WTC11 (cell line): ENCODE data around the gene USP37. TPM values are rescaled to one million over a fixed set of nuclear protein-coding genes. Genes with fewer than 3 reads are reported as not detected.

Experiments
- ATAC-seq: fragments of 200-7000 bp; cut with Tn5 transposase; 2 replicates; pipeline ENCODE4 v1.10.0; 2021; ENCODE audit warnings: mild to moderate bottlenecking, moderate library complexity
- CTCF ChIA-PET: fragments of 300-600 bp; sonication (Branson Sonifier 250); formaldehyde crosslinking; loops from one replicate; lab custom pipeline; 2021; ENCODE audit warnings: antibody characterized with exemption; lab: Charles Lee
- POLR2A ChIA-PET: fragments of 350-600 bp; sonication (Branson Sonifier 250); formaldehyde crosslinking; loops from one replicate; lab custom pipeline; 2021; ENCODE audit warnings: antibody characterized with exemption; lab: Charles Lee
- DNase-seq: peaks from one replicate; pipeline ENCODE4 v3.0.0; 2021; ENCODE audit warnings: low spot score
- H3K27ac Mint-ChIP-seq: 2 replicates; pipeline ENCODE4 v1.8.0; 2021; ENCODE audit warnings: mixed read lengths
- H3K27me3 Mint-ChIP-seq: 2 replicates; pipeline ENCODE4 v1.8.0; 2021; ENCODE audit warnings: low read depth, mild to moderate bottlenecking, moderate library complexity, mixed read lengths
- H3K36me3 Mint-ChIP-seq: 2 replicates; pipeline ENCODE4 v1.8.0; 2021; ENCODE audit warnings: mixed read lengths
- H3K4me1 Mint-ChIP-seq: 2 replicates; pipeline ENCODE4 v1.8.0; 2022; ENCODE audit warnings: mixed read lengths
- H3K4me3 Mint-ChIP-seq: 2 replicates; pipeline ENCODE4 v1.8.0; 2021; ENCODE audit warnings: mild to moderate bottlenecking, moderate library complexity, mixed read lengths
- H3K9me3 Mint-ChIP-seq: 2 replicates; pipeline ENCODE4 v1.8.0; 2021; ENCODE audit warnings: mixed read lengths
- FOXK1 ChIP-seq: sonication (generic); formaldehyde crosslinking; IDR thresholded peaks from 2 replicates; pipeline ENCODE4 v1.8.0; 2022; ENCODE audit warnings: mild to moderate bottlenecking, moderate library complexity, missing genetic modification reagents
- FOXP1 ChIP-seq: sonication (generic); formaldehyde crosslinking; IDR thresholded peaks from 2 replicates; pipeline ENCODE4 v1.8.0; 2022; ENCODE audit warnings: missing genetic modification reagents, mild to moderate bottlenecking, moderate library complexity, borderline replicate concordance
- IRF2 ChIP-seq: sonication (generic); formaldehyde crosslinking; IDR thresholded peaks from 2 replicates; pipeline ENCODE4 v1.8.0; 2022; ENCODE audit warnings: low read depth, missing genetic modification reagents, borderline replicate concordance
- MXD4 ChIP-seq: fragments of 250-450 bp; sonication (Bioruptor Pico); IDR thresholded peaks from 2 replicates; pipeline ENCODE4 v1.8.0; 2021; ENCODE audit warnings: mild to moderate bottlenecking, moderate library complexity, borderline replicate concordance
- NR2C2 ChIP-seq: sonication (generic); formaldehyde crosslinking; IDR thresholded peaks from 2 replicates; pipeline ENCODE4 v1.8.0; 2022; ENCODE audit warnings: mild to moderate bottlenecking, missing genetic modification reagents
- RELA ChIP-seq: sonication (generic); formaldehyde crosslinking; IDR thresholded peaks from 2 replicates; pipeline ENCODE4 v1.8.1; 2022; ENCODE audit warnings: missing genetic modification reagents, mild to moderate bottlenecking, borderline replicate concordance
- ZNF396 ChIP-seq: fragments of 250-450 bp; sonication (Bioruptor Pico); IDR thresholded peaks from 2 replicates; pipeline ENCODE4 v1.8.0; 2021; ENCODE audit warnings: mild to moderate bottlenecking, moderate library complexity, borderline replicate concordance
- ZNF416 ChIP-seq: fragments of 250-450 bp; sonication (Bioruptor Pico); IDR thresholded peaks from 2 replicates; pipeline ENCODE4 v1.9.0; 2021; ENCODE audit warnings: mild to moderate bottlenecking, inconsistent platforms
- total RNA-seq: library from RNA; stranded (reverse); gene quantifications from 3 replicates; pipeline ENCODE4 v1.2.3, GENCODE V29; 2021
- TF ChIP-seq, protein P1 (sequence below): sonication (generic); formaldehyde crosslinking; IDR thresholded peaks from 2 replicates; pipeline ENCODE4 v1.8.1; 2023; ENCODE audit warnings: mild to moderate bottlenecking, missing genetic modification reagents, borderline replicate concordance
- TF ChIP-seq, protein P2 (sequence below): sonication (generic); formaldehyde crosslinking; IDR thresholded peaks from 2 replicates; pipeline ENCODE4 v1.8.1; 2023; ENCODE audit warnings: mild to moderate bottlenecking, missing genetic modification reagents
- TF ChIP-seq, protein P3 (sequence below): fragments of 250-450 bp; sonication (Bioruptor Pico); IDR thresholded peaks from 2 replicates; pipeline ENCODE4 v1.9.0; 2021; ENCODE audit warnings: mild to moderate bottlenecking
- TF ChIP-seq, protein P4 (sequence below): fragments of 250-450 bp; sonication (Bioruptor Pico); IDR thresholded peaks from 2 replicates; pipeline ENCODE4 v1.9.0; 2021; ENCODE audit warnings: moderate library complexity, mild to moderate bottlenecking, inconsistent platforms, borderline replicate concordance
- TF ChIP-seq, protein P5 (sequence below): fragments of 250-450 bp; sonication (Bioruptor Pico); IDR thresholded peaks from 2 replicates; pipeline ENCODE4 v1.9.0; 2021; ENCODE audit warnings: mild to moderate bottlenecking
- TF ChIP-seq, protein P6 (sequence below): sonication (generic); formaldehyde crosslinking; IDR thresholded peaks from 2 replicates; pipeline ENCODE4 v1.8.0; 2023; ENCODE audit warnings: missing genetic modification reagents
- TF ChIP-seq, protein P7 (sequence below): sonication (generic); formaldehyde crosslinking; IDR thresholded peaks from 2 replicates; pipeline ENCODE4 v1.8.0; 2022; ENCODE audit warnings: mild to moderate bottlenecking, missing genetic modification reagents
- TF ChIP-seq, protein P8 (sequence below): sonication (generic); formaldehyde crosslinking; IDR thresholded peaks from 2 replicates; pipeline ENCODE4 v1.8.0; 2022; ENCODE audit warnings: mild to moderate bottlenecking, missing genetic modification reagents

Gene USP37
- total RNA-seq, 1 experiment from 2014 or later: 21.6 TPM

DNA sequence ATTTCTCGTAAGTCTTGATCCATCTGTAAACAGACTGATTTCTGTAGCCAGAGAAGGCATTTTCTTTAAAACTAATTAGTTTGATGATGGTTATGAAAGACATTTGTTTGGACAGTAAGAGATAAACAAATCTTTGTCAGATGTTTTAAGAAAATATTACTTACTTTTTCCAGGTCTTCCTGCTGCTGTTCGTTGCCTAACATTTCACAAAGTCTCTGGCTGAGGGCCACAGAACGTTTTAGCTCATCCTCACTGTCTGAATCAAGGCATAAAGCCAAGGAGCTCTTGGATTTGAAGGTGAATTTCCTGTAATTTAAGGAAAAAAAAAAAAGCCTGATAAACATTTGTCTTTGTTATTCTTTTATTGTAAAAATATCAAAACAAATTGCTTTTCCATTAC is 91.5 kb downstream of the USP37 start:
- ChIA-PET POLR2A (interaction anchor here (0.6 to 0.7 kb wide), 2 partner anchors 58 to 150 kb away, joined by 3 read pairs; partner anchors contain the start of gene VIL1), CTCF (no interaction called here)
- Mint-ChIP-seq H3K27ac (peak overlapping the region; percentile 49; the same call in 1 of the 2 replicates), H3K9me3 (no peaks in the 10 kb centered on the region), H3K4me1 (no peaks in the 10 kb centered on the region), H3K4me3 (no peak overlapping the region), H3K27me3 (no peaks in the 10 kb centered on the region), H3K36me3 (peaks cover 38% of the 10 kb centered on the region)
- DNase-seq (no peak), ATAC-seq (no peak)
- TF ChIP-seq ZNF396 (CRISPR knock-in tag) (no peak), NR2C2 (CRISPR knock-in tag) (no peak), RELA (no peak), FOXK1 (CRISPR knock-in tag) (no peak), MXD4 (CRISPR knock-in tag) (no peak), ZNF416 (CRISPR knock-in tag) (no peak), IRF2 (CRISPR knock-in tag) (no peak), FOXP1 (CRISPR knock-in tag) (no peak)
- TF ChIP-seq, protein P1, sequence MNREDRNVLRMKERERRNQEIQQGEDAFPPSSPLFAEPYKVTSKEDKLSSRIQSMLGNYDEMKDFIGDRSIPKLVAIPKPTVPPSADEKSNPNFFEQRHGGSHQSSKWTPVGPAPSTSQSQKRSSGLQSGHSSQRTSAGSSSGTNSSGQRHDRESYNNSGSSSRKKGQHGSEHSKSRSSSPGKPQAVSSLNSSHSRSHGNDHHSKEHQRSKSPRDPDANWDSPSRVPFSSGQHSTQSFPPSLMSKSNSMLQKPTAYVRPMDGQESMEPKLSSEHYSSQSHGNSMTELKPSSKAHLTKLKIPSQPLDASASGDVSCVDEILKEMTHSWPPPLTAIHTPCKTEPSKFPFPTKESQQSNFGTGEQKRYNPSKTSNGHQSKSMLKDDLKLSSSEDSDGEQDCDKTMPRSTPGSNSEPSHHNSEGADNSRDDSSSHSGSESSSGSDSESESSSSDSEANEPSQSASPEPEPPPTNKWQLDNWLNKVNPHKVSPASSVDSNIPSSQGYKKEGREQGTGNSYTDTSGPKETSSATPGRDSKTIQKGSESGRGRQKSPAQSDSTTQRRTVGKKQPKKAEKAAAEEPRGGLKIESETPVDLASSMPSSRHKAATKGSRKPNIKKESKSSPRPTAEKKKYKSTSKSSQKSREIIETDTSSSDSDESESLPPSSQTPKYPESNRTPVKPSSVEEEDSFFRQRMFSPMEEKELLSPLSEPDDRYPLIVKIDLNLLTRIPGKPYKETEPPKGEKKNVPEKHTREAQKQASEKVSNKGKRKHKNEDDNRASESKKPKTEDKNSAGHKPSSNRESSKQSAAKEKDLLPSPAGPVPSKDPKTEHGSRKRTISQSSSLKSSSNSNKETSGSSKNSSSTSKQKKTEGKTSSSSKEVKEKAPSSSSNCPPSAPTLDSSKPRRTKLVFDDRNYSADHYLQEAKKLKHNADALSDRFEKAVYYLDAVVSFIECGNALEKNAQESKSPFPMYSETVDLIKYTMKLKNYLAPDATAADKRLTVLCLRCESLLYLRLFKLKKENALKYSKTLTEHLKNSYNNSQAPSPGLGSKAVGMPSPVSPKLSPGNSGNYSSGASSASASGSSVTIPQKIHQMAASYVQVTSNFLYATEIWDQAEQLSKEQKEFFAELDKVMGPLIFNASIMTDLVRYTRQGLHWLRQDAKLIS: no peak
- TF ChIP-seq, protein P2, sequence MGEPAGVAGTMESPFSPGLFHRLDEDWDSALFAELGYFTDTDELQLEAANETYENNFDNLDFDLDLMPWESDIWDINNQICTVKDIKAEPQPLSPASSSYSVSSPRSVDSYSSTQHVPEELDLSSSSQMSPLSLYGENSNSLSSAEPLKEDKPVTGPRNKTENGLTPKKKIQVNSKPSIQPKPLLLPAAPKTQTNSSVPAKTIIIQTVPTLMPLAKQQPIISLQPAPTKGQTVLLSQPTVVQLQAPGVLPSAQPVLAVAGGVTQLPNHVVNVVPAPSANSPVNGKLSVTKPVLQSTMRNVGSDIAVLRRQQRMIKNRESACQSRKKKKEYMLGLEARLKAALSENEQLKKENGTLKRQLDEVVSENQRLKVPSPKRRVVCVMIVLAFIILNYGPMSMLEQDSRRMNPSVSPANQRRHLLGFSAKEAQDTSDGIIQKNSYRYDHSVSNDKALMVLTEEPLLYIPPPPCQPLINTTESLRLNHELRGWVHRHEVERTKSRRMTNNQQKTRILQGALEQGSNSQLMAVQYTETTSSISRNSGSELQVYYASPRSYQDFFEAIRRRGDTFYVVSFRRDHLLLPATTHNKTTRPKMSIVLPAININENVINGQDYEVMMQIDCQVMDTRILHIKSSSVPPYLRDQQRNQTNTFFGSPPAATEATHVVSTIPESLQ: no peak
- TF ChIP-seq, protein P3, sequence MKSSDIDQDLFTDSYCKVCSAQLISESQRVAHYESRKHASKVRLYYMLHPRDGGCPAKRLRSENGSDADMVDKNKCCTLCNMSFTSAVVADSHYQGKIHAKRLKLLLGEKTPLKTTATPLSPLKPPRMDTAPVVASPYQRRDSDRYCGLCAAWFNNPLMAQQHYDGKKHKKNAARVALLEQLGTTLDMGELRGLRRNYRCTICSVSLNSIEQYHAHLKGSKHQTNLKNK (CRISPR knock-in tag): no peak
- TF ChIP-seq, protein P4, sequence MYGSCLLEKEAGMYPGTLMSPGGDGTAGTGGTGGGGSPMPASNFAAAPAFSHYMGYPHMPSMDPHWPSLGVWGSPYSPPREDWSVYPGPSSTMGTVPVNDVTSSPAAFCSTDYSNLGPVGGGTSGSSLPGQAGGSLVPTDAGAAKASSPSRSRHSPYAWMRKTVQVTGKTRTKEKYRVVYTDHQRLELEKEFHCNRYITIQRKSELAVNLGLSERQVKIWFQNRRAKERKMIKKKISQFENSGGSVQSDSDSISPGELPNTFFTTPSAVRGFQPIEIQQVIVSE (CRISPR knock-in tag): no peak
- TF ChIP-seq, protein P5, sequence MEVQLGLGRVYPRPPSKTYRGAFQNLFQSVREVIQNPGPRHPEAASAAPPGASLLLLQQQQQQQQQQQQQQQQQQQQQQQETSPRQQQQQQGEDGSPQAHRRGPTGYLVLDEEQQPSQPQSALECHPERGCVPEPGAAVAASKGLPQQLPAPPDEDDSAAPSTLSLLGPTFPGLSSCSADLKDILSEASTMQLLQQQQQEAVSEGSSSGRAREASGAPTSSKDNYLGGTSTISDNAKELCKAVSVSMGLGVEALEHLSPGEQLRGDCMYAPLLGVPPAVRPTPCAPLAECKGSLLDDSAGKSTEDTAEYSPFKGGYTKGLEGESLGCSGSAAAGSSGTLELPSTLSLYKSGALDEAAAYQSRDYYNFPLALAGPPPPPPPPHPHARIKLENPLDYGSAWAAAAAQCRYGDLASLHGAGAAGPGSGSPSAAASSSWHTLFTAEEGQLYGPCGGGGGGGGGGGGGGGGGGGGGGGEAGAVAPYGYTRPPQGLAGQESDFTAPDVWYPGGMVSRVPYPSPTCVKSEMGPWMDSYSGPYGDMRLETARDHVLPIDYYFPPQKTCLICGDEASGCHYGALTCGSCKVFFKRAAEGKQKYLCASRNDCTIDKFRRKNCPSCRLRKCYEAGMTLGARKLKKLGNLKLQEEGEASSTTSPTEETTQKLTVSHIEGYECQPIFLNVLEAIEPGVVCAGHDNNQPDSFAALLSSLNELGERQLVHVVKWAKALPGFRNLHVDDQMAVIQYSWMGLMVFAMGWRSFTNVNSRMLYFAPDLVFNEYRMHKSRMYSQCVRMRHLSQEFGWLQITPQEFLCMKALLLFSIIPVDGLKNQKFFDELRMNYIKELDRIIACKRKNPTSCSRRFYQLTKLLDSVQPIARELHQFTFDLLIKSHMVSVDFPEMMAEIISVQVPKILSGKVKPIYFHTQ (CRISPR knock-in tag): no peak
- TF ChIP-seq, protein P6, sequence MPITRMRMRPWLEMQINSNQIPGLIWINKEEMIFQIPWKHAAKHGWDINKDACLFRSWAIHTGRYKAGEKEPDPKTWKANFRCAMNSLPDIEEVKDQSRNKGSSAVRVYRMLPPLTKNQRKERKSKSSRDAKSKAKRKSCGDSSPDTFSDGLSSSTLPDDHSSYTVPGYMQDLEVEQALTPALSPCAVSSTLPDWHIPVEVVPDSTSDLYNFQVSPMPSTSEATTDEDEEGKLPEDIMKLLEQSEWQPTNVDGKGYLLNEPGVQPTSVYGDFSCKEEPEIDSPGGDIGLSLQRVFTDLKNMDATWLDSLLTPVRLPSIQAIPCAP (CRISPR knock-in tag): no peak
- TF ChIP-seq, protein P7, sequence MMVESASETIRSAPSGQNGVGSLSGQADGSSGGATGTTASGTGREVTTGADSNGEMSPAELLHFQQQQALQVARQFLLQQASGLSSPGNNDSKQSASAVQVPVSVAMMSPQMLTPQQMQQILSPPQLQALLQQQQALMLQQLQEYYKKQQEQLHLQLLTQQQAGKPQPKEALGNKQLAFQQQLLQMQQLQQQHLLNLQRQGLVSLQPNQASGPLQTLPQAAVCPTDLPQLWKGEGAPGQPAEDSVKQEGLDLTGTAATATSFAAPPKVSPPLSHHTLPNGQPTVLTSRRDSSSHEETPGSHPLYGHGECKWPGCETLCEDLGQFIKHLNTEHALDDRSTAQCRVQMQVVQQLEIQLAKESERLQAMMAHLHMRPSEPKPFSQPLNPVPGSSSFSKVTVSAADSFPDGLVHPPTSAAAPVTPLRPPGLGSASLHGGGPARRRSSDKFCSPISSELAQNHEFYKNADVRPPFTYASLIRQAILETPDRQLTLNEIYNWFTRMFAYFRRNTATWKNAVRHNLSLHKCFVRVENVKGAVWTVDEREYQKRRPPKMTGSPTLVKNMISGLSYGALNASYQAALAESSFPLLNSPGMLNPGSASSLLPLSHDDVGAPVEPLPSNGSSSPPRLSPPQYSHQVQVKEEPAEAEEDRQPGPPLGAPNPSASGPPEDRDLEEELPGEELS (CRISPR knock-in tag): no peak
- TF ChIP-seq, protein P8, sequence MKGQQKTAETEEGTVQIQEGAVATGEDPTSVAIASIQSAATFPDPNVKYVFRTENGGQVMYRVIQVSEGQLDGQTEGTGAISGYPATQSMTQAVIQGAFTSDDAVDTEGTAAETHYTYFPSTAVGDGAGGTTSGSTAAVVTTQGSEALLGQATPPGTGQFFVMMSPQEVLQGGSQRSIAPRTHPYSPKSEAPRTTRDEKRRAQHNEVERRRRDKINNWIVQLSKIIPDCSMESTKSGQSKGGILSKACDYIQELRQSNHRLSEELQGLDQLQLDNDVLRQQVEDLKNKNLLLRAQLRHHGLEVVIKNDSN: no peak
